ENCODE data around the gene ARRB1.

GRCh38 chr11:75268626-75269366, 82.7 kb downstream of the ARRB1 start:
- TF ChIP-seq HNRNPK (IDR thresholded peaks at IDR 0.05; ENCODE audit: low read depth, low read length, poor library complexity, severe bottlenecking): no peak
- no peak for TF ChIP-seq CTCF (IDR thresholded peaks at IDR 0.05 in 2 of 3, conservative IDR thresholded peaks at IDR 0.05 in 1 of 3; ENCODE audit: insufficient read depth in 2 of 3, low read depth in 1 of 3, low read length in 3 of 3)
- TF ChIP-seq CTBP1 (IDR thresholded peaks at IDR 0.05; ENCODE audit: borderline replicate concordance): no peak
- TF ChIP-seq BCOR (IDR thresholded peaks at IDR 0.05): no peak
- TF ChIP-seq REST (IDR thresholded peaks at IDR 0.05; ENCODE audit: borderline replicate concordance): no peak
- TF ChIP-seq REST (CRISPR knock-in tag; IDR thresholded peaks at IDR 0.05; ENCODE audit: low read depth): no peak
- no peak for TF ChIP-seq GABPB1 (CRISPR knock-in tag; IDR thresholded peaks at IDR 0.05)
- no peak for TF ChIP-seq BHLHE40 (IDR thresholded peaks at IDR 0.05; ENCODE audit: low read length)
- TF ChIP-seq KAT7 (CRISPR knock-in tag; IDR thresholded peaks at IDR 0.05; ENCODE audit: borderline replicate concordance): no peak
